GM08714 (cell line): ENCODE results near the gene PIWIL1.

ENCODE experiments used
- H3K4me3 ChIP-seq: fragments of 200-500 bp; sonication (Bioruptor generic); 2 replicates; pipeline ENCODE4 v1.5.1; 2014; ENCODE audit warnings: mild to moderate bottlenecking, low read length, inconsistent platforms
- ZNF274 ChIP-seq: IDR thresholded peaks from 2 replicates; pipeline ENCODE4 v1.6.1; 2012; ENCODE audit warnings: mild to moderate bottlenecking, low read depth, low read length

The PIWIL1 gene

GRCh38 chr12:130375296-130376287 lies 37.9 kb downstream of the PIWIL1 start:
- TF ChIP-seq ZNF274: no peak
- no peak overlapping the region for H3K4me3 ChIP-seq

DNA sequence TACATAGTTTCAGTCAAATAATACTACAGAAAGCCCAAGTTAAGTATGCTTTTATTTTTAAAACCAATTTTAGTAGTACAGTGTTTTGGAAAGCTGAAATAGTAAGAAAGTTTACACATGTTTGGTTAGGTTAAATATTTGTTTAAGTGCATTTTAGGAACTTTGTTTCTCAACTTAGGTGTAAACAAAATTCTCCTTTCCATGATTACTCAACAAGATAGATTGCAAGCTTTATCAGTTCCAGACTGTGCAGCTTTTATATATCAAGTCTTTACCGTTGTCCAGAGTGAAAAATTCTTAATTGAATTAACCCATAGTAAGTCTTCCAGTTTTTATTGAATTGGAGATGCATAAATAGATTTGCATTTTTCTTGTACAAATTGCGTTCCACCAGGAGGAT lies 45.1 kb downstream of the PIWIL1 start:
- H3K4me3 ChIP-seq: no peak overlapping the region
- no peak for TF ChIP-seq ZNF274

DNA sequence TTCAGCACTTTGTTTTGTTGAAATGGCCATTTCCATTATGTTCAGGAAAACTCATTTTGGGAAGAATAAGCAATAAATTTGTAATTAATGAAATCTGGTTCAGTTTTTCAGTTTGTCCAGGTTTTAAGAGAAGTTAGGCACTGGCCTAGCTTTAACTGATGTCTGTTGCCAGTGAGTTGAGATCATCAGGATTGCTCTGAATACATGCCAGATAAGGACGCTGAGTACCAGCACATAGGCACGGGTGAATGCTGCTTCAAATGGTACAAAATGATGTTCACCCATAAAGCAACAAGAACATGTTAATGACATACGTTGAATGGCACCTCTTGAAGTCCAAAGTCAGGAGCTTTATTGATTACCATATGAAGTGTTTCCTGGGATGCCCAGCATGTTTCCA lies 46.5 kb downstream of the PIWIL1 start:
- TF ChIP-seq ZNF274: no peak
- H3K4me3 ChIP-seq: no peak overlapping the region

DNA sequence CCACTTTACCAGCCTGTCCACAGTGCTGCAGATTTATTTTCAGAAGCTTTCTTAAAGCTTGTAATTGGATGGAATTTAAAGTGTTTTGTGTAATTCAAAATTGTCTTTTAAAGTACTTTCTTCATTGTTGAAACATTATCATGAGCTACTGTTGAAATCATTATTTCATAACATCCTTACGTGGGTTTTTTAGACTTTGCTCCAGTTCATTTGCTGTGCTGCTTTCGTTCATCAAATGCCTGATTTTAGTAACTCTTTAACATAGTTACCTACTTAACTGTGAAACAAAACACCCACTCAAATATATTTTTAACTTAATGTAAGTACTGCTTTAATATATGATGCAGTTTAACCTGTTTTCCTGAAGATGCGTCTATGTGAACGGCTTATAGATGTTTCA lies 47.5 kb downstream of the PIWIL1 start:
- H3K4me3 ChIP-seq: no peak overlapping the region
- no peak for TF ChIP-seq ZNF274

GRCh38 chr12:130391186-130391585 lies 53.5 kb downstream of the PIWIL1 start:
- no peak overlapping the region for H3K4me3 ChIP-seq
- no peak for TF ChIP-seq ZNF274

- TF ChIP-seq ZNF274: no peak
- H3K4me3 ChIP-seq: no peak overlapping the region
Observed at GRCh38 chr12:130394906-130395305, 57.2 kb downstream of the PIWIL1 start.

DNA sequence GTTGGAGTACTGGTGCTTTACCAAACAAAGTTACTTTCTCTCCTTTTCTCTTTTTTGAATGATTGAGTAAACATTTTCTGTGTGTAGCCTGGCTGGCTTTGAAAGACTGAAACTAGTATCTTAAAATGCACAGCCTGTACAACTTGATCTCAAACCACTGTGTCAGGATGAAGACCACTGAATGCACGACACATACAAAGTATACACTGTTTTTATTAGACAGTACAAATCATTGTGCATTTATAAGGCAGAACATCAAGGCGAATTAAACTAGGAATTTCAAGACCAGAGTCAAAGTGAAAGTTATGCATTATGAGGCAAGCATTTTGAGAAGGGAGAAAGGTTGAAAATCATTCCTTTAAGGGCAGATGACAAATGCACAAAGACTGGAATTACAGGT lies 59.0 kb downstream of the PIWIL1 start:
- no peak overlapping the region for H3K4me3 ChIP-seq
- no peak for TF ChIP-seq ZNF274

DNA sequence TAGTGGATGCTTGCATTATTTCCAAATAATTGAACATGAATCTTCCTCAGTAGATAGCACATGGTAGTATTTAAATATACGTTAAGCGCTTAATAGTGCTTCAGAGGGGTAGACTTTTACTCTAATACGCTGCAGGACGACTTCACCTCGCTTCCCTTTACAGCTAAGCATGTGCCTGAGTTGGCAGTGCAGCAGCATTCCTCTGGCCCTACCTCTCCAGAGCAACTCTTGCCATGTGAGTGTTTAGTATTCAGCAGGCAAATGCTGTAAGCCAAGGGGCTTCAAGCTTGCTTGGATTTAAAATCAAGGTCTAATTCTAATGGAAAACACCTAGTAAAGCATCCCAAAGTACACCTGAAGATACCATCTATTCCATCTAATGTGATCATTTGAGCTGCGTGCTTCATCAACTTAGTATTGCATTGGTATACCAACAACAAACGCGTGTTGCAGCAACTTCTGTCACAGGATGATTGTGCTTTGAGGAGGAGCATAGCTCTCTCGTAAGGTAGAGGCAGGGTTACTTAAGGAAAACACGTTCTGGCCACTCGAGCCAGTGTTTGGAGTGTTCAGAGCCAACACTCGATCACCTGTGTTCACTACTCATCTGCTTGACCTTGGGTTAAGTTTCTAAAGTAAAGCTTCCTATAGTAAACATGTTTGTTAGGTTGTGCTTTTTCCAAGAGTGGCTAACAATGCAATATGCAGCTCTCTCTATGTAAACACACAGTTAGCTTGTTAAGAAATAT lies 60.6 kb downstream of the PIWIL1 start:
- no peak for TF ChIP-seq ZNF274
- no peak overlapping the region for H3K4me3 ChIP-seq

DNA sequence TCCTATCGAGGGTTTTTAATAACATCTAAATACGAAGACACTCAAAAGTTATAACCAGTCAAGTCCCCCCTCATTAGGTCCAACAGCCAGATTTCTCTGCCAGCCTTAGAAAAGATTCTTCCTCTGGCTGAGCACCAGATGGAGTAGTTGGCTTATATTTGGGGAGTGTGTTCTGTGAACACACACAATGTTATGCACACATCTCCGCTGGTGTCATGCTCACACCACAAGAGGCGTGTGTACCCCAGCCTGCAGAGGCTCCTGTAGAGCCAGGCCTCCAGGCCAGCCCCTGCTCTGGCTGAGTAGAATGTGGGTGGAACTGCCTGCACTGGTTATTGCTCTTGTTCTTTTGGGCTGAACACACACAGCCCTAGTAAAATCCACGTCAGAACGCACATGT lies 64.0 kb downstream of the PIWIL1 start:
- no peak overlapping the region for H3K4me3 ChIP-seq
- no peak for TF ChIP-seq ZNF274

GRCh38 chr12:130405332-130405731 lies 67.6 kb downstream of the PIWIL1 start:
- no peak overlapping the region for H3K4me3 ChIP-seq
- TF ChIP-seq ZNF274: no peak

GRCh38 chr12:130412384-130412783 lies 74.7 kb downstream of the PIWIL1 start:
- no peak for TF ChIP-seq ZNF274
- no peak overlapping the region for H3K4me3 ChIP-seq

DNA sequence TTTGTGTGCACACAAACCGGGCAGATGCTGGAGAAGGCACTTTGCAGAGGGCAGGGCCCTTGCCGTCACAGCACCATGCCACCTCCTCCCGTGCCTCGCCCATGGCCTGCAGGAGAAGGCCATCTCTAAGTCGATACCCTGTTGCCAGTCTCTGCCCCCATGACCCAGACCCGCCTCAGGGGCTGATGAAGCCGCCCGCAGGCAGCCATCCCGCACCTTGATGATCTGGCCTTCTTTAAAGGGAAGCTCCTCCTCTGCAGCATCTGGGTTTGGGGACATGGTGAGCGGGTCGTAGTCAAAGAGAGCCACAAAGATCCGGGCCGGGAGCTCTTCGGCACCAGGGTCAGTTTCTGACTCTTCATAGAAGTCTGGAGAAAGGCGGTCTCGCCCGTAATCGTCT lies 76.2 kb downstream of the PIWIL1 start:
- no peak for TF ChIP-seq ZNF274
- no peak overlapping the region for H3K4me3 ChIP-seq

DNA sequence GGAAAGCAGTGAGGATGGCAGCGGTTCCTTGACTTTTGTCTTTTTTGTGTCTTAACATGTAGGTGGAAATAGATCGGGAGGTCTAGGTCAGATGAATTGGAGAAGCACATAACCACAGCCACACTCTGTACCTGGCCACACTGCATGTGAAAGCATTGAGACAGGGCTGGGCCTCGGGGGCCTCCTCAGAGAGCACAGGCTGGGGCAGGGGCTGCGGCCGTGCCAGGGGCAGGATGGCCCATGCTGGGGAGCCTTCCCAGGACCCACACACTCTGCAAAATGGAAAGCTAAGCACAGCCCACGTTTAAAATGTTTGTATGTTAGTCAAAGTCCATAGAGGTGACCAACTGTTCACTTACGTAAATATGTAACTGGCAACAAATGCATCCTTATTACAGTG lies 76.7 kb downstream of the PIWIL1 start:
- no peak overlapping the region for H3K4me3 ChIP-seq
- TF ChIP-seq ZNF274: no peak

DNA sequence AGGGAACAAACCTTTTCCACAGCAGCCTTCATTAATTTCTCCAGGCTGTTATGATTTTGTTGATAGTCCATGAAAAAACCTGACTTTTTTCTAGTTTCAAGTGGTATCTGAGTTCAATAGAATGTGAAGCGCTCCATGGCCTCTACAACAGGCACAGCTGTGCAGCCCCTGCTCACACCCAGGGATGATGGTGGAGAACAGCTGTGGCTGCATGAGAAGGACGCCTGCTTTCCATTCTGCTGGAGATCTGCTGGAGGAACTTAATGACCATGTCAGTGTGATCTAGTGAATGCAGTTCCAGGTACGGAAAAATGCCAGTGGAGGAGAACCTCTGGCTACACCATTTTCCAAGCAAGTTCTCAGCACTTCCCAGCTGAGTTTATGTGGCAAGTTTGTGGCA lies 80.6 kb downstream of the PIWIL1 start:
- TF ChIP-seq ZNF274: no peak
- no peak overlapping the region for H3K4me3 ChIP-seq

- no peak for TF ChIP-seq ZNF274
- H3K4me3 ChIP-seq: no peak overlapping the region
Observed at GRCh38 chr12:130419116-130419515, 81.4 kb downstream of the PIWIL1 start.

- no peak for TF ChIP-seq ZNF274
- no peak overlapping the region for H3K4me3 ChIP-seq
Observed at GRCh38 chr12:130420071-130420470, 82.4 kb downstream of the PIWIL1 start.
